HepG2 (cell line): Measurements from ENCODE around the gene NBEA. TPM values are rescaled to one million over a fixed set of nuclear protein-coding genes. Genes with fewer than 3 reads are reported as not detected.

Experiments
- FIP1L1 ChIP-seq: fragments of 200-400 bp; formaldehyde crosslinking; IDR thresholded peaks from 2 replicates; pipeline ENCODE4 v1.6.1; 2018; ENCODE audit warnings: low read depth, mild to moderate bottlenecking, low read length, moderate library complexity, borderline replicate concordance; ENCODE audit not compliant: insufficient read depth
- HNRNPLL ChIP-seq: fragments of 200-400 bp; formaldehyde crosslinking; IDR thresholded peaks from 2 replicates; pipeline ENCODE4 v1.6.1; 2017; ENCODE audit warnings: mild to moderate bottlenecking, low read depth, low read length; ENCODE audit not compliant: poor library complexity, severe bottlenecking
- IRF2 ChIP-seq: IDR thresholded peaks from 2 replicates; pipeline ENCODE4 v1.6.1; 2018; ENCODE audit warnings: missing genetic modification reagents, missing compliant biosample characterization
- ISL2 ChIP-seq: sonication (generic); formaldehyde crosslinking; IDR thresholded peaks from 2 replicates; pipeline ENCODE4 v1.5.0; 2020; ENCODE audit warnings: missing genetic modification reagents
- MAFK ChIP-seq, 2 experiments: IDR thresholded peaks in 1 of 2; conservative IDR thresholded peaks in 1 of 2; 2 replicates each; pipeline ENCODE4 v1.6.1; 2011; ENCODE audit warnings: improper control_type of control experiment in 2 of 2, low read length in 2 of 2
- MEIS2 ChIP-seq: sonication (generic); formaldehyde crosslinking; IDR thresholded peaks from 2 replicates; pipeline ENCODE4 v1.9.0; 2021; ENCODE audit warnings: mild to moderate bottlenecking, missing genetic modification reagents
- NFE2L2 ChIP-seq: fragments of 150-350 bp; IDR thresholded peaks from 2 replicates; pipeline ENCODE4 v1.6.1; 2014; ENCODE audit warnings: low read length
- POGZ ChIP-seq: sonication (generic); formaldehyde crosslinking; IDR thresholded peaks from 2 replicates; pipeline ENCODE4 v1.4.0; 2020; ENCODE audit warnings: mild to moderate bottlenecking, missing genetic modification reagents
- SIX4 ChIP-seq: sonication (generic); formaldehyde crosslinking; IDR thresholded peaks from 2 replicates; pipeline ENCODE4 v1.4.0; 2020; ENCODE audit warnings: missing genetic modification reagents
- TCF7L2 ChIP-seq: IDR thresholded peaks from 2 replicates; pipeline ENCODE4 v1.6.1; 2011; ENCODE audit warnings: mild to moderate bottlenecking, low read depth, low read length, moderate library complexity
- THAP11 ChIP-seq: IDR thresholded peaks from 2 replicates; pipeline ENCODE4 v1.6.1; 2016; ENCODE audit warnings: missing biosample characterization, missing genetic modification reagents
- ZNF530 ChIP-seq: sonication (generic); formaldehyde crosslinking; IDR thresholded peaks from 2 replicates; pipeline ENCODE4 v1.5.0; 2020; ENCODE audit warnings: low read depth, mild to moderate bottlenecking, missing genetic modification reagents
- ZNF569 ChIP-seq: sonication (generic); formaldehyde crosslinking; IDR thresholded peaks from 2 replicates; pipeline ENCODE4 v1.5.0; 2020; ENCODE audit warnings: mild to moderate bottlenecking, missing genetic modification reagents, moderate library complexity, borderline replicate concordance
- ZNF777 ChIP-seq: sonication (generic); formaldehyde crosslinking; IDR thresholded peaks from 2 replicates; pipeline ENCODE4 v1.4.0; 2020; ENCODE audit warnings: missing genetic modification reagents
- ZNF883 ChIP-seq: sonication (generic); formaldehyde crosslinking; IDR thresholded peaks from 2 replicates; pipeline ENCODE4 v1.5.1; 2020; ENCODE audit warnings: mild to moderate bottlenecking, missing genetic modification reagents; ENCODE audit errors: not compliant biosample characterization
- polyA plus RNA-seq, 8 experiments: library from polyadenylated mRNA; depleted of rRNA in 3 of 8; stranded (reverse) in 7 of 8; unstranded in 1 of 8; fragments of >200 nt; fragmentation: Illumina TruSeq in 4 of 8; extraction: Trizol in 4 of 8; gene quantifications; 2 replicates each; pipeline versions ENCODE4 v1.2.1 to v1.2.3, GENCODE V29; 2011 to 2016; ENCODE audit warnings: low read depth in 4 of 8, missing spikeins in 1 of 8, mixed read lengths in 1 of 8; ENCODE audit not compliant: insufficient read depth in 1 of 8
- total RNA-seq, 5 experiments: library from RNA; depleted of rRNA; stranded (reverse); fragments of >200 nt; fragmentation: Illumina TruSeq; extraction: Trizol; gene quantifications; 2 replicates each; pipeline ENCODE4 v1.2.3, GENCODE V29; 2016; ENCODE audit warnings: low read depth in 1 of 5
- TF ChIP-seq, protein P1 (sequence below): sonication (generic); formaldehyde crosslinking; conservative IDR thresholded peaks from 2 replicates; pipeline ENCODE4 v1.4.0; 2020; ENCODE audit warnings: missing genetic modification reagents
- TF ChIP-seq, protein P2 (sequence below): sonication (generic); formaldehyde crosslinking; conservative IDR thresholded peaks from 2 replicates; pipeline ENCODE4 v1.8.0; 2022; ENCODE audit warnings: mild to moderate bottlenecking, moderate library complexity, missing genetic modification reagents
- TF ChIP-seq, protein P3 (sequence below): sonication (generic); formaldehyde crosslinking; IDR thresholded peaks from 2 replicates; pipeline ENCODE4 v1.4.0; 2020; ENCODE audit warnings: missing genetic modification reagents, borderline replicate concordance
- TF ChIP-seq, protein P4 (sequence below): IDR thresholded peaks from 2 replicates; pipeline ENCODE4 v1.6.1; 2018; ENCODE audit warnings: missing genetic modification reagents, mild to moderate bottlenecking, missing compliant biosample characterization
- TF ChIP-seq, protein P5 (sequence below): sonication (generic); formaldehyde crosslinking; IDR thresholded peaks from 2 replicates; pipeline ENCODE4 v1.5.0; 2020; ENCODE audit warnings: missing genetic modification reagents

NBEA gene
- total and polyA plus RNA-seq, 2 of the 13 experiments (the other 11 are each of a cell fraction or from before 2014, with no cell fraction given): 2.7 to 2.8 TPM

DNA sequence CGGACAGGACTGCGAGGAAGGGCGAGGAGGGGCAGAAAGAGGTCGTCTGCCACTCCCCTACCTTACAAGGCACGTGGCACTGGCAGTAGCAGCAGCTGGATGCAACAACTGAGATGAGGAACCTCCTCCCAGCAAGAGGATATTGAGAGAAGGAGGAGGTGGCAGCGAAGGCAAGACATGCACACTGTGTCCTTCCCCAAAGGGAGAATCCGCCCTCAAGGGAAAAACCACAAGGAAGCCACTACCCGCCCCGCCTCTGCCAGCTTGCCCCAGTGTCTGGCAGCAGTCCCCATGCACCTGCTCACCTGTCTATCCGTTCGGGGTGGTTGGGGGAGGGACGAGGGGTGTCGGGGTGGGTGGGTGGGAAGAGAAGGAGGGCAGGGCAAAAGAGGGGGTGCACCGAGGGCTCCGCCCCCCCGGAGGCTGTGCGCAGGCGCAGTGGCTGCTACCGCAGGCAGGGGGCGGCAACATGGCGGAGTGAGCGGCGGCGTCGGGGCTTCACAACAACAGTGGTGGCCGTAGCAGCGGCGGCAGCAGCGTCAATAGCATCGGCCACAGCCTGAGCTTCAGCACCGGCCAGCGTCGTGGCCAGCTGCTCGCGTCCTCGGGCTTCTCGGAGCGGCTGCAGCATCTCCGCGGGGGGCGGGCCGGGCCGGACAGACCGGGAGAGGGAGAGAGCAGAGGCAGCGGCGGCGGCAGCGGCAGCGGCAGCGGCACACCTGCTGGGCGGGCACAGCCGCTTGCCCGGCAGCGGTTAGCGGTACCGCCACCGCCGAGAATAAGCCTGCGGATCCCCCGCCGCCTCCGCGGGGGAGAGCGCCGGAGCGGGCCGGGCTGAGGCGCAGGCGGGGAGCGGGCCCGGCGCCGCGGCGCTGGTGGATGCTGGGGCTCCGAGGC lies at the start of gene NBEA (continued):
- TF ChIP-seq, protein P1, sequence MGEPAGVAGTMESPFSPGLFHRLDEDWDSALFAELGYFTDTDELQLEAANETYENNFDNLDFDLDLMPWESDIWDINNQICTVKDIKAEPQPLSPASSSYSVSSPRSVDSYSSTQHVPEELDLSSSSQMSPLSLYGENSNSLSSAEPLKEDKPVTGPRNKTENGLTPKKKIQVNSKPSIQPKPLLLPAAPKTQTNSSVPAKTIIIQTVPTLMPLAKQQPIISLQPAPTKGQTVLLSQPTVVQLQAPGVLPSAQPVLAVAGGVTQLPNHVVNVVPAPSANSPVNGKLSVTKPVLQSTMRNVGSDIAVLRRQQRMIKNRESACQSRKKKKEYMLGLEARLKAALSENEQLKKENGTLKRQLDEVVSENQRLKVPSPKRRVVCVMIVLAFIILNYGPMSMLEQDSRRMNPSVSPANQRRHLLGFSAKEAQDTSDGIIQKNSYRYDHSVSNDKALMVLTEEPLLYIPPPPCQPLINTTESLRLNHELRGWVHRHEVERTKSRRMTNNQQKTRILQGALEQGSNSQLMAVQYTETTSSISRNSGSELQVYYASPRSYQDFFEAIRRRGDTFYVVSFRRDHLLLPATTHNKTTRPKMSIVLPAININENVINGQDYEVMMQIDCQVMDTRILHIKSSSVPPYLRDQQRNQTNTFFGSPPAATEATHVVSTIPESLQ (CRISPR knock-in tag): no peak
- TF ChIP-seq FIP1L1: no peak
- TF ChIP-seq NFE2L2: no peak
- TF ChIP-seq ZNF777: peak; percentile 98
- no peak for TF ChIP-seq ISL2
- TF ChIP-seq TCF7L2: no peak
- peak; percentile 57 for TF ChIP-seq HNRNPLL
- TF ChIP-seq POGZ (CRISPR knock-in tag): peak; percentile 64
- no peak for TF ChIP-seq ZNF883 (CRISPR knock-in tag)
- 0 out of 2 replicates have a peak, but pooled peaks have one; percentile 21 for TF ChIP-seq IRF2 (CRISPR knock-in tag)
- 0 out of 2 replicates have a peak, but pooled peaks have one; percentile 28 for TF ChIP-seq THAP11
- TF ChIP-seq, protein P2, sequence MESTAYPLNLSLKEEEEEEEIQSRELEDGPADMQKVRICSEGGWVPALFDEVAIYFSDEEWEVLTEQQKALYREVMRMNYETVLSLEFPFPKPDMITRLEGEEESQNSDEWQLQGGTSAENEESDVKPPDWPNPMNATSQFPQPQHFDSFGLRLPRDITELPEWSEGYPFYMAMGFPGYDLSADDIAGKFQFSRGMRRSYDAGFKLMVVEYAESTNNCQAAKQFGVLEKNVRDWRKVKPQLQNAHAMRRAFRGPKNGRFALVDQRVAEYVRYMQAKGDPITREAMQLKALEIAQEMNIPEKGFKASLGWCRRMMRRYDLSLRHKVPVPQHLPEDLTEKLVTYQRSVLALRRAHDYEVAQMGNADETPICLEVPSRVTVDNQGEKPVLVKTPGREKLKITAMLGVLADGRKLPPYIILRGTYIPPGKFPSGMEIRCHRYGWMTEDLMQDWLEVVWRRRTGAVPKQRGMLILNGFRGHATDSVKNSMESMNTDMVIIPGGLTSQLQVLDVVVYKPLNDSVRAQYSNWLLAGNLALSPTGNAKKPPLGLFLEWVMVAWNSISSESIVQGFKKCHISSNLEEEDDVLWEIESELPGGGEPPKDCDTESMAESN: peak; percentile 51; the same call in 1 of the 2 replicates
- TF ChIP-seq, protein P3, sequence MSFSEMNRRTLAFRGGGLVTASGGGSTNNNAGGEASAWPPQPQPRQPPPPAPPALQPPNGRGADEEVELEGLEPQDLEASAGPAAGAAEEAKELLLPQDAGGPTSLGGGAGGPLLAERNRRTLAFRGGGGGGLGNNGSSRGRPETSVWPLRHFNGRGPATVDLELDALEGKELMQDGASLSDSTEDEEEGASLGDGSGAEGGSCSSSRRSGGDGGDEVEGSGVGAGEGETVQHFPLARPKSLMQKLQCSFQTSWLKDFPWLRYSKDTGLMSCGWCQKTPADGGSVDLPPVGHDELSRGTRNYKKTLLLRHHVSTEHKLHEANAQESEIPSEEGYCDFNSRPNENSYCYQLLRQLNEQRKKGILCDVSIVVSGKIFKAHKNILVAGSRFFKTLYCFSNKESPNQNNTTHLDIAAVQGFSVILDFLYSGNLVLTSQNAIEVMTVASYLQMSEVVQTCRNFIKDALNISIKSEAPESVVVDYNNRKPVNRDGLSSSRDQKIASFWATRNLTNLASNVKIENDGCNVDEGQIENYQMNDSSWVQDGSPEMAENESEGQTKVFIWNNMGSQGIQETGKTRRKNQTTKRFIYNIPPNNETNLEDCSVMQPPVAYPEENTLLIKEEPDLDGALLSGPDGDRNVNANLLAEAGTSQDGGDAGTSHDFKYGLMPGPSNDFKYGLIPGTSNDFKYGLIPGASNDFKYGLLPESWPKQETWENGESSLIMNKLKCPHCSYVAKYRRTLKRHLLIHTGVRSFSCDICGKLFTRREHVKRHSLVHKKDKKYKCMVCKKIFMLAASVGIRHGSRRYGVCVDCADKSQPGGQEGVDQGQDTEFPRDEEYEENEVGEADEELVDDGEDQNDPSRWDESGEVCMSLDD: 0 out of 2 replicates have a peak, but pooled peaks have one; percentile 24
- TF ChIP-seq ZNF569: no peak
- 0 out of 2 replicates have a peak, but pooled peaks have one; percentile 38 for TF ChIP-seq MEIS2 (CRISPR knock-in tag)
- no peak for TF ChIP-seq ZNF530 (CRISPR knock-in tag)
- no peak for TF ChIP-seq SIX4 (CRISPR knock-in tag)
- no peak for TF ChIP-seq MAFK (conservative IDR thresholded peaks at IDR 0.05 in 1 of 2, IDR thresholded peaks at IDR 0.05 in 1 of 2; ENCODE audit: low read length in 2 of 2)
- TF ChIP-seq, protein P4, sequence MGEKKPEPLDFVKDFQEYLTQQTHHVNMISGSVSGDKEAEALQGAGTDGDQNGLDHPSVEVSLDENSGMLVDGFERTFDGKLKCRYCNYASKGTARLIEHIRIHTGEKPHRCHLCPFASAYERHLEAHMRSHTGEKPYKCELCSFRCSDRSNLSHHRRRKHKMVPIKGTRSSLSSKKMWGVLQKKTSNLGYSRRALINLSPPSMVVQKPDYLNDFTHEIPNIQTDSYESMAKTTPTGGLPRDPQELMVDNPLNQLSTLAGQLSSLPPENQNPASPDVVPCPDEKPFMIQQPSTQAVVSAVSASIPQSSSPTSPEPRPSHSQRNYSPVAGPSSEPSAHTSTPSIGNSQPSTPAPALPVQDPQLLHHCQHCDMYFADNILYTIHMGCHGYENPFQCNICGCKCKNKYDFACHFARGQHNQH (CRISPR knock-in tag): no peak
- TF ChIP-seq, protein P5, sequence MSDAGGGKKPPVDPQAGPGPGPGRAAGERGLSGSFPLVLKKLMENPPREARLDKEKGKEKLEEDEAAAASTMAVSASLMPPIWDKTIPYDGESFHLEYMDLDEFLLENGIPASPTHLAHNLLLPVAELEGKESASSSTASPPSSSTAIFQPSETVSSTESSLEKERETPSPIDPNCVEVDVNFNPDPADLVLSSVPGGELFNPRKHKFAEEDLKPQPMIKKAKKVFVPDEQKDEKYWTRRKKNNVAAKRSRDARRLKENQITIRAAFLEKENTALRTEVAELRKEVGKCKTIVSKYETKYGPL: no peak
